Hepatic stellate cell (primary cell): ENCODE data around the gene IFT52.

ENCODE experiments used
- DNase-seq: peaks from one replicate; pipeline ENCODE4 v3.0.0; 2011; ENCODE audit warnings: low spot score

The IFT52 gene

GRCh38 chr20:43691928-43692524 is 101.3 kb downstream of the IFT52 start:
- DNase-seq, result peak; percentile 66

- no peak for DNase-seq
Observed at GRCh38 chr20:43694763-43695162, 104.0 kb downstream of the IFT52 start.

- no peak for DNase-seq
Observed at GRCh38 chr20:43695571-43695970, 104.8 kb downstream of the IFT52 start.
